GM23248 (cell line): ENCODE results near the gene U2AF1. TPM values are rescaled to one million over a fixed set of nuclear protein-coding genes. Genes with fewer than 3 reads are reported as not detected.
"Not testable (repeated sequence)": the region's sequence is repeated elsewhere in the genome, so short reads cannot be mapped to it uniquely, and the experiment has no call there.

Experiments
- DNase-seq: peaks from one replicate; pipeline ENCODE4 v3.0.0-alpha.2; 2015
- H2AFZ ChIP-seq: fragments of 200-600 bp; sonication (generic); 2 replicates; pipeline ENCODE4 v1.6.1; 2016; ENCODE audit warnings: antibody characterized with exemption
- H3F3A ChIP-seq: fragments of 200-600 bp; sonication (generic); 2 replicates; pipeline ENCODE4 v1.6.1; 2016; ENCODE audit warnings: mild to moderate bottlenecking, antibody characterized with exemption, mixed run types; ENCODE audit not compliant: insufficient read depth
- H3K27ac ChIP-seq: fragments of 200-600 bp; sonication (generic); 2 replicates; pipeline ENCODE4 v1.5.1; 2016; ENCODE audit warnings: mild to moderate bottlenecking
- H3K27me3 ChIP-seq: fragments of 200-600 bp; sonication (generic); replicated peaks from 2 replicates; pipeline ENCODE4 v1.6.1; 2016; ENCODE audit warnings: mild to moderate bottlenecking; ENCODE audit not compliant: insufficient read depth
- H3K36me3 ChIP-seq: fragments of 200-600 bp; sonication (generic); 2 replicates; pipeline ENCODE4 v1.6.1; 2016; ENCODE audit warnings: low read depth, mild to moderate bottlenecking
- H3K4me1 ChIP-seq: fragments of 200-600 bp; sonication (generic); 2 replicates; pipeline ENCODE4 v1.6.1; 2016; ENCODE audit warnings: mild to moderate bottlenecking; ENCODE audit not compliant: insufficient read depth
- H3K4me2 ChIP-seq: fragments of 200-600 bp; sonication (generic); one replicate; pipeline ENCODE4 v1.6.1; 2016; ENCODE audit warnings: mild to moderate bottlenecking; ENCODE audit not compliant: unreplicated experiment
- H3K4me3 ChIP-seq: fragments of 200-600 bp; sonication (generic); 2 replicates; pipeline ENCODE4 v1.5.1; 2016; ENCODE audit warnings: mild to moderate bottlenecking
- H3K79me2 ChIP-seq: fragments of 200-600 bp; sonication (generic); 2 replicates; pipeline ENCODE4 v1.6.1; 2016; ENCODE audit warnings: mild to moderate bottlenecking; ENCODE audit not compliant: insufficient read depth
- H3K9ac ChIP-seq: fragments of 200-600 bp; sonication (generic); 2 replicates; pipeline ENCODE4 v1.6.1; 2016; ENCODE audit warnings: mild to moderate bottlenecking
- H3K9me2 ChIP-seq: fragments of 200-600 bp; sonication (generic); 2 replicates; pipeline ENCODE4 v1.6.1; 2016; ENCODE audit warnings: mixed run types, mild to moderate bottlenecking, moderate library complexity; ENCODE audit not compliant: insufficient read depth
- H3K9me3 ChIP-seq: fragments of 200-600 bp; sonication (generic); one replicate; pipeline ENCODE4 v1.6.1; 2017; ENCODE audit warnings: low read depth
- H4K20me1 ChIP-seq: fragments of 200-600 bp; sonication (generic); 2 replicates; pipeline ENCODE4 v1.6.0; 2016; ENCODE audit not compliant: insufficient read depth
- WGBS, 2 experiments: methylation state at CpG; one replicate each; pipeline ENCODE4 v1.1.6; 2015 to 2017; ENCODE audit warnings: low lambda C conversion rate in 2 of 2, low coverage in 1 of 2; ENCODE audit errors: missing lambda C conversion rate in 2 of 2; 5-methylcytosine and 5-hydroxymethylcytosine counted together
- in situ Hi-C: fragments of 300-500 bp; cut with MboI; formaldehyde crosslinking; loops from 2 replicates; pipeline ENCODE4 v1.15.0; 2020
- polyA plus RNA-seq: library from polyadenylated mRNA; unstranded; fragments of >200 nt; fragmentation: Nextera tagmentation; extraction: Ambion mirVana; gene quantifications from 2 replicates; pipeline ENCODE4 v1.2.1, GENCODE V29; 2016
- total RNA-seq: library from RNA; depleted of rRNA; stranded (reverse); fragments of >200 nt; shearing (Covaris generic); gene quantifications from 2 replicates; pipeline ENCODE4 v1.2.3, GENCODE V29; 2014

Gene U2AF1
- total and polyA plus RNA-seq, 2 experiments from 2014 or later = 12.3 to 90.5 TPM

DNA sequence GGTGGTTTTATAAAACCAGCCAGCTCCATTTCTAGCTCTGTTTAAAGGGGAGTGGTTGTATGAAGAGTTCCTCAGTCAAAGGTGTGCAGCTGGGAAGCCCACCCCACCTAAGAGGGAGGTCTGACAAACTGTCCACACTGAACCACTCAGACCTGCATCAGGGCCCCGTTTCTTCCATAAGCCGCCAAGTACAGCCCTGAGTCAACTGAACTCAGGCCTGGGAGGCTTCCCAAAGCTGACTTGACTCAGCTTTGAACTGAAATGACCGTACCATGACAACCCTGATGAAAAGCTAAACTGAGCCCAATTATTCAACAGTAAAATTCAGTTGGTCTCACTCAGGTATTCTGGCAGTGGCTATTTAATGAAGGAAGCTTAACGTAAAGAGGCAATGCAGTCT is 5.1 kb downstream of the U2AF1 start:
- H3K4me3 ChIP-seq, H3F3A ChIP-seq, H3K4me1 ChIP-seq, H3K27ac ChIP-seq, H3K9ac ChIP-seq, H3K27me3 ChIP-seq, DNase-seq, H3K36me3 ChIP-seq, H3K9me2 ChIP-seq, H4K20me1 ChIP-seq, H3K4me2 ChIP-seq, in situ Hi-C loops, H2AFZ ChIP-seq, H3K9me3 ChIP-seq, H3K79me2 ChIP-seq: not testable (repeated sequence)
- no CpG with 5 or more reads among the region's 4 CpGs for WGBS, 2 experiments

DNA sequence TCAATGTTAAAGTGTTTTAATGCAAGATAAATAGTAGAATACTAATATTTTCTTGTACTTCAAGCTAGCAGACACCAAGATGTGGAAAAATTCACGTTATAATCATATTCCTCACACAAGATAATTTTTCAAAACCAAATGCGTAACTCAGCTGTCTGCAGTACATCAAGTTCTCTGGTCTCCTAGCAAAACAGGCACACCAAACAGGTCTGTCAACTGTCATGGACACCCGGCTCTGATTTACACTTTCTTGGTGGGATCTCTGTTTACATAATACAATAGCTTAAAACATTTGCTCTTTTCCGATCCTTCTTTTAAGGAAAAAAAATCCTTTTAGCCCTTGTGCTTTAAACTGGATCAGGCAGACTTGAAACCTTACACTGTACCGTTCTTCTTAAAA is 5.7 kb downstream of the U2AF1 start:
- H3F3A ChIP-seq, H3K4me3 ChIP-seq, H3K4me1 ChIP-seq, H3K4me2 ChIP-seq, DNase-seq, H3K27me3 ChIP-seq, H3K9me2 ChIP-seq, H4K20me1 ChIP-seq, H3K79me2 ChIP-seq, H3K27ac ChIP-seq, H3K9ac ChIP-seq, H2AFZ ChIP-seq, H3K9me3 ChIP-seq, in situ Hi-C loops, H3K36me3 ChIP-seq: not testable (repeated sequence)
- WGBS, 2 experiments = no CpG with 5 or more reads among the region's 5 CpGs

DNA sequence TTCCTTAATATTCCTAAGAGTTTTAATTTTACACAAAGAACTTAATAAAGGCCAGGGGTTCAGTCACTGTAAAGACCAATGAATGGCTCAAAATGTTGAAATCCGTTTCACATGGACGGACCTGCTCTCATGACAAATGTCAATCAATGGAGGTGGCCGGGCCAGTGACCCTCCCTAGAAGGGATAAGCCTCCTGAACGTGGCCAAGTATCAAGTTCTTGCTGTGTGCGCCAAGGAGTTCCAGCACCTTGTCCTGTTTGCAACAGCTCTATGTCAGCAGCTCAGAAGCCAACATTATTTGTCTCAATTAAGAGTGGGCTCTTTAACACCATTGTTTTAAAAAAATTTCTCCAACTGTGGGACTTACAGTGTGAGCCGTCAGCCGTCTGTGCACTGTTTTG is 6.4 kb downstream of the U2AF1 start:
- H3K4me2 ChIP-seq, H2AFZ ChIP-seq, H3K27me3 ChIP-seq, H3K9me2 ChIP-seq, DNase-seq, H3K36me3 ChIP-seq, H4K20me1 ChIP-seq, H3K79me2 ChIP-seq, H3K9ac ChIP-seq, H3K4me1 ChIP-seq, H3F3A ChIP-seq, in situ Hi-C loops, H3K9me3 ChIP-seq, H3K4me3 ChIP-seq, H3K27ac ChIP-seq: not testable (repeated sequence)
- WGBS, 2 experiments = no CpG with 5 or more reads among the region's 7 CpGs

DNA sequence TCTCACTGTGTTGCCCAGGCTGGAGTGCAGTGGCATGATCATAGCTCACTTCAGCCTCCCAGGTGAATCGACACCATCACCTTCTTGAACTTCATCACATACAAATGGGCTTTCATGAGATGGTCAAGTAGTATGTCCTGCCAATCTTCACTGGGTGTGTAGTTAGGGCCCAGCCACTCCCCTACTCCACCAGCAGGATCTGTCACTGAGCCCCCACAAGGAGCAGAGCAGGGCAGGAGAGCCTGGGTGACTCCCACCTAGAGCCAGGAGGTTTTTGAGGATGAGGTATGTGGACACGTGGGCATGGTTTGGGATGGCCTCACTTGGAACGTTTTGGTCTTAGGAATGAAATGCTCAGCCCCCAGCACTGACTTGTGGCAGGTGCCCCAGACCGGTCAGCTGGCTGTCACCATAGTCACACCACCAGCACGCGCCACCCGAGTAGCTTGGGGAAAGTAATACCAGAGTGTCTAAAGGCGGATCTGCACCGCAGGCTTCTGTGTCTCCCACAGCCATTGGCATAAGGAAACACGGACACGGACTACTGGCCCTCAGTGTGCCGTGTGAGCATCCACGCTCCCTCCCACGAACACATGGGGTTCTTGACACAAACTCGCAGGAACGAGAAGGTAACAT is 15.3 kb downstream of the U2AF1 start:
- H3K9ac ChIP-seq, in situ Hi-C loops, H3F3A ChIP-seq, H2AFZ ChIP-seq, H3K4me2 ChIP-seq, H3K27me3 ChIP-seq, H3K27ac ChIP-seq, H3K36me3 ChIP-seq, H3K9me3 ChIP-seq, H3K4me1 ChIP-seq, H3K4me3 ChIP-seq, H4K20me1 ChIP-seq, DNase-seq, H3K9me2 ChIP-seq, H3K79me2 ChIP-seq: not testable (repeated sequence)
- no CpG with 5 or more reads among the region's 16 CpGs for WGBS, 2 experiments

DNA sequence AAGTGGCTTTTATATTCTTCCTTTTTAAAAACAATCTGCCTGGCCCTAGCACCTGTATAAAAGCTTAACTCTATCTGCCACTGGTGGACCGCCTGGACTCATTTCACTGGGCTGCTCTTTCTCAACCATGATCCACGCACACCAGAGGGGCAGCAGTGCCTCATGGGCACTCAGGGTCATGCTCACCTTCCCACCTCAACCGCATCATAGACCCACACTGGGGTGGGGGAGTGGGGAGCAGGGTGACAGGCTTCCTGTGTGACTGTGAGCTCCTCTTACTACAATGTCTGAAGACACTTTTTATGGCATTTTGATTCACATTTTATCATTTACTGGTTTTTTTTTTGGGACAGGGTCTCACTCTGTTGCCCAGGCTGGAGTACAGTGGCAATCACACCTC is 16.4 kb downstream of the U2AF1 start:
- H3F3A ChIP-seq, H3K27ac ChIP-seq, H2AFZ ChIP-seq, H3K79me2 ChIP-seq, H3K27me3 ChIP-seq, H4K20me1 ChIP-seq, H3K9me3 ChIP-seq, H3K36me3 ChIP-seq, in situ Hi-C loops, H3K4me2 ChIP-seq, H3K4me1 ChIP-seq, H3K9ac ChIP-seq, DNase-seq, H3K4me3 ChIP-seq, H3K9me2 ChIP-seq: not testable (repeated sequence)
- 100% methylated on average over 1 of the region's 3 CpGs for WGBS, 2 experiments

DNA sequence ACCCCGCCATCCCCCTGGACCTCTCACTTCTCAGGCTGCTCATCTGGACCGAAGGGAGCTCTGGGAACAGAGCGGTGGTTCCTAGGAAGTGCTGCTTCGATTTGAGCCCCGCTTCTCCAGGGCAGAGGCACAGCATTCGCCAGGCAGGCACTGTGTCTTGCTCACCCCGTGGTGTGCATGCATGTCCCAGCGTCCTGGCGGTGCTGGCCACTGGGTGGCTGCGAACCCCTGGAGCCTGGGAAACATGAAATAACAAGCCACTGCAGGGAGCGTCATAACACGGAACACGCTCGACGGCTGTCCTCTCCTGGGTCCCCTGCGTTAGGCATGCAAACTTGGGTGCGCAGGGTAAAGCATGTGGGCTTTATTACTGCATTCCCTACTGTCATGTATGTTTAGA is 17.9 kb downstream of the U2AF1 start:
- WGBS, 2 experiments = no CpG with 5 or more reads among the region's 17 CpGs
- not testable (repeated sequence) for H3F3A ChIP-seq

DNA sequence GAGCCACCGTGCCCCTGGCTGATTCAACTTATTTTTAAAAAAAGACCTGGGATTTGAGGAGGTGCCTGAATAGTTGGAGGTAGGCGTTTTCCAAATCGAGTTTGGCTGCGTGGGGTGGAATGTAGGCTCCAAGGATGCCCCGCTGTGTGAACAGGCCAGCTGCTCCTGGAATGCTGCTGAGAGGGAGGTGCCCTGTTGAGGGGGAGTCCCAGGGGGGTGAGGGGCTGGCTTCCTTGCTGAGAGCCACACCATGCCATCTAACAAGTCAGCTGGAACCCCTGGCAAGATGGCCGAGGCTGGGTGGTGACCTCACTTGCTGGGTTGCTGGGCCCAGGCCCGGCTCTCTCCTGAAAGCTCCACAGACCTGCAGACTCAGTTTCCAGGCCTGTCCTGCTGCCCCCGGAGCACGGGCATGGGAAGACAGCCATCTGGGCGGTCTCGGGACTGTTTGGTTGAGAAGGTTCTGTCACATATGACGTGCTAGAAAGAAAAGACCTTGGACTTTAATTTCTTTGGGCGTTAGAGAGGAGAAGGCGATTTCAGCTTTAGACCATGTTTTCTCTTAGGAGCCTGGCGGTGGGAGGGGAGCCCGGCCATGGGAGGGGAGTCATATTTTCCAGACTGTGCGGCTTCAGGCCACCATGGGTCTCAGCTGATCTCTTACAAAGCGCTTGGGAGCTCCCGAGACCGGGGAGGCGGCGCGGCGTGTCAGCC is 24.6 kb downstream of the U2AF1 start:
- H3K9me2 ChIP-seq, H4K20me1 ChIP-seq, H3K79me2 ChIP-seq, H3K9me3 ChIP-seq, H2AFZ ChIP-seq, H3K9ac ChIP-seq, H3K4me1 ChIP-seq, DNase-seq, in situ Hi-C loops, H3K4me2 ChIP-seq, H3K27me3 ChIP-seq, H3K27ac ChIP-seq, H3F3A ChIP-seq, H3K36me3 ChIP-seq, H3K4me3 ChIP-seq: not testable (repeated sequence)
- WGBS, 2 experiments = no CpG with 5 or more reads among the region's 24 CpGs

More for the DNA sequence above, 17.9 kb downstream of the U2AF1 start:
- DNase-seq, H3K27ac ChIP-seq, in situ Hi-C loops, H3K4me2 ChIP-seq, H3K36me3 ChIP-seq, H3K27me3 ChIP-seq, H3K9ac ChIP-seq, H3K9me2 ChIP-seq, H4K20me1 ChIP-seq, H2AFZ ChIP-seq, H3K4me1 ChIP-seq, H3K9me3 ChIP-seq, H3K79me2 ChIP-seq, H3K4me3 ChIP-seq: not testable (repeated sequence)
